ENCODE results near the gene FAM181A.

FAM181A gene

GRCh38 chr14:93926873-93927799 is at the start of gene FAM181A:
Gene FAM181A, plus strand, starts transcription at chr14:93927344. Its CDS starts 942 bp downstream, at chr14:93928286.
- no peak for TF ChIP-seq CTCF (IDR thresholded peaks at IDR 0.05; ENCODE audit: low read depth, low read length, missing control alignments)
- H3K4me3 ChIP-seq (ENCODE audit: low read depth, low read length) = no peak within 1 kb of the TSS
- no peak for DNase-seq (ENCODE audit: low read depth)

GRCh38 chr14:93878212-93878611 is 48.9 kb upstream of the FAM181A start:
- DNase-seq (ENCODE audit: low read depth) = no peak
- H3K4me3 ChIP-seq (ENCODE audit: low read depth, low read length) = no peak overlapping the region
- no peak for TF ChIP-seq CTCF (IDR thresholded peaks at IDR 0.05; ENCODE audit: low read depth, low read length, missing control alignments)

- no peak for TF ChIP-seq CTCF (IDR thresholded peaks at IDR 0.05; ENCODE audit: low read depth, low read length, missing control alignments)
- DNase-seq (ENCODE audit: low read depth) = no peak
- no peak overlapping the region for H3K4me3 ChIP-seq (ENCODE audit: low read depth, low read length)
Observed at GRCh38 chr14:93878871-93879270, 48.3 kb upstream of the FAM181A start.

DNA sequence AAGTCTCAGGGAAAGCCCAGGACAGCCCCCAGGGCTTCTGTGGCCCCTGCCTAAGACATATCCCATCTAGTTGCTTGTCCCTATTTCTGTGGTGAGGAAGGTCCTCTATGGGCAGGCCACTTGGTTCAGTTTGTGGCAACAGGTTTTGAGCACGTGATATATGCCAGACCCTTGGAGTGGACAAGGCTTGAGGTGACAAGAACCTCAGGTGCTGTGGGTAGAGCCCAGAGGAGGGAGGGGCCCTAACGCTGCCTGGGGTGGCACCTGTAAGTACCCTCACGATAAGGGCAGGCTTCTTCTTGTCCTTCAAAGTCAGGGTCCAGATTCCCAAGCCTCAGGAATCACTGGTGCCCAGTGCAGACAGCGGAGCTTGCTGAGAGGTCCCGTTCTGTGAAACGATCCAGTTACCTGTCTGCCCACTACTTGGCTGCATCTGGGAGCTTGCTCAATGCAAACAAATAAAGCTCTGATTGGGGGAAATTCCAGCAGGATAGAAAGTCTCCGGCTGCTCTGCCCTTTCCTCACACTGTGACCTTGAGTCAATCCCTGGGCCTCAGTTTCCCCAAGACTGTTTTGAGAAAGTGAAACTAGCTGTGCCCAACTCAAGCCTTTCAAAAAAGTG is 47.7 kb upstream of the FAM181A start:
- DNase-seq (ENCODE audit: low read depth) = no peak
- no peak overlapping the region for H3K4me3 ChIP-seq (ENCODE audit: low read depth, low read length)
- no peak for TF ChIP-seq CTCF (IDR thresholded peaks at IDR 0.05; ENCODE audit: low read depth, low read length, missing control alignments)

GRCh38 chr14:93880021-93880820 is 46.9 kb upstream of the FAM181A start:
- no peak overlapping the region for H3K4me3 ChIP-seq (ENCODE audit: low read depth, low read length)
- TF ChIP-seq CTCF (IDR thresholded peaks at IDR 0.05; ENCODE audit: low read depth, low read length, missing control alignments) = no peak
- no peak for DNase-seq (ENCODE audit: low read depth)

- no peak overlapping the region for H3K4me3 ChIP-seq (ENCODE audit: low read depth, low read length)
- DNase-seq (ENCODE audit: low read depth) = no peak
- TF ChIP-seq CTCF (IDR thresholded peaks at IDR 0.05; ENCODE audit: low read depth, low read length, missing control alignments) = no peak
Observed at GRCh38 chr14:93884950-93885349, 42.2 kb upstream of the FAM181A start.

Data from GM12864 (cell line).